Thyroid gland (tissue), 4 donors: ENCODE results near the gene CIRBP. TPM values are rescaled to one million over a fixed set of nuclear protein-coding genes. Genes with fewer than 3 reads are reported as not detected.

Experiments used
- DNase-seq, 2 donors: peaks; one replicate each; pipeline ENCODE4 v3.0.0-alpha.2; 2019
- H3K27ac ChIP-seq, 3 donors: fragments of 200-600 bp; sonication (generic); 1 replicate in 2 of 3; 2 replicates in 1 of 3; pipeline ENCODE4 v1.5.1; 2016 to 2019; ENCODE audit warnings: mild to moderate bottlenecking in 1 of 3, moderate library complexity in 1 of 3
- H3K27me3 ChIP-seq: fragments of 200-600 bp; sonication (generic); one replicate; pipeline ENCODE4 v1.5.1; 2019
- H3K36me3 ChIP-seq, 2 donors: fragments of 200-600 bp; sonication (generic); one replicate each; pipeline ENCODE4 v1.5.1; 2016 to 2019
- H3K4me1 ChIP-seq, 2 donors: fragments of 200-600 bp; sonication (generic); one replicate each; pipeline ENCODE4 v1.5.1; 2017 to 2019
- H3K4me3 ChIP-seq, 3 donors: fragments of 200-600 bp; sonication (generic); replicated peaks in 1 of 3; 1 replicate in 2 of 3; 2 replicates in 1 of 3; pipeline ENCODE4 v1.5.1; 2016; ENCODE audit warnings: mild to moderate bottlenecking in 1 of 3
- H3K9me3 ChIP-seq: fragments of 200-600 bp; sonication (generic); one replicate; pipeline ENCODE4 v1.5.1; 2017
- CTCF ChIP-seq, 6 experiments: fragments of 200-600 bp in 3 of 6; fragments of 450-650 bp in 3 of 6; sonication (generic) in 3 of 6; IDR thresholded peaks; one replicate each; pipeline ENCODE4 v1.5.1; 2016 to 2019; ENCODE audit warnings: antibody characterized with exemption in 6 of 6, mild to moderate bottlenecking in 2 of 6, inconsistent platforms in 1 of 6, moderate library complexity in 1 of 6
- POLR2A ChIP-seq, 2 donors: fragments of 450-650 bp; IDR thresholded peaks; one replicate each; pipeline ENCODE4 v1.6.1; 2017; ENCODE audit warnings: antibody characterized with exemption in 2 of 2, mild to moderate bottlenecking in 2 of 2, moderate library complexity in 1 of 2
- WGBS, 2 donors: methylation state at CpG; one replicate each; pipeline ENCODE4 v1.1.5; 2017; 5-methylcytosine and 5-hydroxymethylcytosine counted together
- intact Hi-C: fragments of 100-400 bp; cut with DNase I; formaldehyde crosslinking; loops from one replicate; pipeline ENCODE4 v1.15.1; 2023
- total RNA-seq, 4 donors: library from RNA; depleted of rRNA; stranded (reverse); fragments of >200 nt; gene quantifications; one replicate each; pipeline ENCODE4 v1.2.3, GENCODE V29; 2016

The CIRBP gene
- total RNA-seq, 4 donors from 2014 or later: 679 to 1,194 (median 893) TPM

- TF ChIP-seq POLR2A (IDR thresholded peaks at IDR 0.05) (no peak), CTCF (IDR thresholded peaks at IDR 0.05) (no peak)
- H3K4me1 ChIP-seq: peaks cover 35 to 68% of the 10 kb centered on the region in 2 donors
- H3K36me3 ChIP-seq: peaks cover 56 to 66% of the 10 kb centered on the region in 2 donors
- peak overlapping the region; percentile 84 to 99 (median 98) for H3K27ac ChIP-seq
- intact Hi-C loops: no loop called here
- 36 to 42% methylated on average over 9 to 17 of the region's 23 CpGs for WGBS, 2 donors
- H3K4me3 ChIP-seq: peak overlapping the region in 1 of 3 donors; percentile 83
- DNase-seq: no peak
- H3K27me3 ChIP-seq: no peaks in the 10 kb centered on the region
- no peaks in the 10 kb centered on the region for H3K9me3 ChIP-seq
These were observed 15.5 kb upstream of the CIRBP start for GRCh38 chr19:1253514-1254080.

- peak overlapping the region; percentile 84 to 99 (median 98) for H3K27ac ChIP-seq
- TF ChIP-seq CTCF (IDR thresholded peaks at IDR 0.05): no peak
- TF ChIP-seq POLR2A (IDR thresholded peaks at IDR 0.05): no peak
- H3K27me3 ChIP-seq: no peaks in the 10 kb centered on the region
- WGBS, 2 donors: 86 to 93% methylated on average over 21 to 26 of the region's 37 CpGs
- H3K4me1 ChIP-seq: peaks cover 35 to 73% of the 10 kb centered on the region in 2 donors
- peaks cover 56 to 69% of the 10 kb centered on the region in 2 donors for H3K36me3 ChIP-seq
- no peaks in the 10 kb centered on the region for H3K9me3 ChIP-seq
- intact Hi-C loops: no loop called here
- no peak for DNase-seq
- H3K4me3 ChIP-seq: peak overlapping the region in 1 of 3 donors; percentile 83
These were observed 15.0 kb upstream of the CIRBP start for GRCh38 chr19:1254081-1254527.

DNA sequence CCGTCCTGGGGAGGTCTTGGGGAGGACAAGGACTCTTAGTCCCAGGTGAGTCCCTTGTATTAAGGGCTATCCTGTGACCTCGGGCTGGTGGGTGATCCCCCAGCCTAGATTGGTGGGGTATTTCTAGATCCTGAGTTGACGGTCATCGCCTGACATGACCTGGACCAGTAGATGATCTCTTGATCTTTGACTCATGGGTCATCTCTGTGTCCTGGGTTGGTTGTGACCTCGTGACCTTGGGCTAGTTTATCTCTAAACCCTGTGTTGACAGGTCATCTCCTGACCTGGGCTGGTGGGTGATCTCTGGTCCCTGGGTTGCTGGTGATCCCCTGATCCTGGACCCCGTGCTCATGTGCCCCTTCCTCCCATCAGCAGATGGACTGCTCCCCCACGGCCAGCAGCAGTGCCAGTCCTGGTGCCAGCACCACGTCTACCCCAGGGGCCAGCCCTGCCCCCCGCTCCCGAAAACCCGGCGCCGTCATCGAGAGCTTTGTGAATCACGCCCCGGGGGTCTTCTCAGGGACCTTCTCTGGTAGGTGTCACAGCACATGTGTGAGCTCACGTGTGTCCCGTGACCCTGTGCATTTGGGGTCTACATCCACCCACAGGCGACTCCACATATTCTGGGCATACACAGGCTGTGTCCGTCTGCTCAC, 14.5 kb upstream of the CIRBP start:
- H3K27ac ChIP-seq: peak overlapping the region; percentile 33 to 99 (median 98)
- H3K4me1 ChIP-seq: peaks cover 35 to 79% of the 10 kb centered on the region in 2 donors

GRCh38 chr19:1255186-1256161, 13.7 kb upstream of the CIRBP start:
- DNase-seq: no peak
- peak overlapping the region in 2 of 3 donors; percentile 98 to 99 for H3K27ac ChIP-seq
- no peaks in the 10 kb centered on the region for H3K27me3 ChIP-seq
- H3K4me3 ChIP-seq: no peak overlapping the region
- H3K36me3 ChIP-seq: peaks cover 50 to 65% of the 10 kb centered on the region in 2 donors
- intact Hi-C loops: no loop called here
- no peaks in the 10 kb centered on the region for H3K9me3 ChIP-seq
- WGBS, 2 donors: 92 to 96% methylated on average over 40 to 41 of the region's 52 CpGs
- peaks cover 39 to 86% of the 10 kb centered on the region in 2 donors for H3K4me1 ChIP-seq
- TF ChIP-seq POLR2A (IDR thresholded peaks at IDR 0.05) (no peak), CTCF (IDR thresholded peaks at IDR 0.05) (no peak)

More for the DNA sequence above, 14.5 kb upstream of the CIRBP start:
- Histone ChIP-seq H3K27me3 (no peaks in the 10 kb centered on the region), H3K4me3 (peak overlapping the region in 1 of 3 donors; percentile 83), H3K9me3 (no peaks in the 10 kb centered on the region), H3K36me3 (peaks cover 56 to 69% of the 10 kb centered on the region in 2 donors)
- intact Hi-C loops: no loop called here
- 87 to 97% methylated on average over 13 to 18 of the region's 20 CpGs for whole genome bisulfite sequencing, 2 donors
- no peak for DNase-seq
- TF ChIP-seq CTCF (IDR thresholded peaks at IDR 0.05) (no peak), POLR2A (IDR thresholded peaks at IDR 0.05) (no peak)
